ENCODE data around the gene CARS2.

The CARS2 gene

DNA sequence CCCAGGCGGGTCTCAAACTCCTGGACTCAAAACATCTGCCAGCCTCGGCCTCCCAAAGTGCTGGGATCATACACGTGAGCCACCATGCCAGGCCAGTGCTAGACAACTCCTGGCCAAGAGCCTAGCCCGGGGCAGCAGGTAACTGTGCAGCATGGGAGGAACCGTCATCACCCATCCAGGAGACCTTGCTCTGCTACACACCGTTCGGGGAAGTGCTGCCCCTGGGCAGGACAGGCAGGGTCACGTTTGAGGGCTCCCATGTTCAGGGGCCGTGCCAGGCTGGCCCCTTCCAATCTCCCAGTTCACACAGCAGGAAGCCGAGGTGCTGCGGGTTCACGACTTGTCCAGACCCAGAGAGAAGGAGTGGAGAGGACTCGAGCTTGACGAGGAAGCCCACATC is 55.5 kb downstream of the CARS2 start:
- no peak for DNase-seq (ENCODE audit: low read depth)
- TF ChIP-seq, protein P1, sequence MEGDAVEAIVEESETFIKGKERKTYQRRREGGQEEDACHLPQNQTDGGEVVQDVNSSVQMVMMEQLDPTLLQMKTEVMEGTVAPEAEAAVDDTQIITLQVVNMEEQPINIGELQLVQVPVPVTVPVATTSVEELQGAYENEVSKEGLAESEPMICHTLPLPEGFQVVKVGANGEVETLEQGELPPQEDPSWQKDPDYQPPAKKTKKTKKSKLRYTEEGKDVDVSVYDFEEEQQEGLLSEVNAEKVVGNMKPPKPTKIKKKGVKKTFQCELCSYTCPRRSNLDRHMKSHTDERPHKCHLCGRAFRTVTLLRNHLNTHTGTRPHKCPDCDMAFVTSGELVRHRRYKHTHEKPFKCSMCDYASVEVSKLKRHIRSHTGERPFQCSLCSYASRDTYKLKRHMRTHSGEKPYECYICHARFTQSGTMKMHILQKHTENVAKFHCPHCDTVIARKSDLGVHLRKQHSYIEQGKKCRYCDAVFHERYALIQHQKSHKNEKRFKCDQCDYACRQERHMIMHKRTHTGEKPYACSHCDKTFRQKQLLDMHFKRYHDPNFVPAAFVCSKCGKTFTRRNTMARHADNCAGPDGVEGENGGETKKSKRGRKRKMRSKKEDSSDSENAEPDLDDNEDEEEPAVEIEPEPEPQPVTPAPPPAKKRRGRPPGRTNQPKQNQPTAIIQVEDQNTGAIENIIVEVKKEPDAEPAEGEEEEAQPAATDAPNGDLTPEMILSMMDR (conservative IDR thresholded peaks at IDR 0.05; ENCODE audit: low read depth, low read length) = no peak
- H3K4me3 ChIP-seq (ENCODE audit: low read depth, low read length) = no peak overlapping the region

DNA sequence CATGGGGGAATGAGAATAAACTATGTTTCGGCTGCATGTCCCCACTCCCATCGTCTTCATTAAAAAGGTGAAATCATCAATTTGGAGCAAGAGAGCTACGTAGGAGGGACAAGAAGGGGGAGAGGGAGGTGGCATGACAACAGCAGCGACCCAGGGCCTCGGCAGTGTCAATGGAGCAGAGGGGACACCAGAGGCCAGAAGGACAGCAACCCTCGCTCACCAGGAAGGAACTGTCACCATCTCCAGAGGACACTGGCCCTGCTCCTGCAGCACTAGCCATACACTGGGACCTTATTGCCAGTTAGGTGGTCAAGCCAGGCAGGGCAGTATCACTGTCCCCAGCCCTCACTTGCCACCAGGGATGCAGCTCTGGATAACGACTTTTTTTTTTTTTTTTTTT is 56.4 kb downstream of the CARS2 start:
- H3K4me3 ChIP-seq (ENCODE audit: low read depth, low read length) = no peak overlapping the region
- no peak for DNase-seq (ENCODE audit: low read depth)
- TF ChIP-seq, protein P1 (conservative IDR thresholded peaks at IDR 0.05; ENCODE audit: low read depth, low read length) = no peak

DNA sequence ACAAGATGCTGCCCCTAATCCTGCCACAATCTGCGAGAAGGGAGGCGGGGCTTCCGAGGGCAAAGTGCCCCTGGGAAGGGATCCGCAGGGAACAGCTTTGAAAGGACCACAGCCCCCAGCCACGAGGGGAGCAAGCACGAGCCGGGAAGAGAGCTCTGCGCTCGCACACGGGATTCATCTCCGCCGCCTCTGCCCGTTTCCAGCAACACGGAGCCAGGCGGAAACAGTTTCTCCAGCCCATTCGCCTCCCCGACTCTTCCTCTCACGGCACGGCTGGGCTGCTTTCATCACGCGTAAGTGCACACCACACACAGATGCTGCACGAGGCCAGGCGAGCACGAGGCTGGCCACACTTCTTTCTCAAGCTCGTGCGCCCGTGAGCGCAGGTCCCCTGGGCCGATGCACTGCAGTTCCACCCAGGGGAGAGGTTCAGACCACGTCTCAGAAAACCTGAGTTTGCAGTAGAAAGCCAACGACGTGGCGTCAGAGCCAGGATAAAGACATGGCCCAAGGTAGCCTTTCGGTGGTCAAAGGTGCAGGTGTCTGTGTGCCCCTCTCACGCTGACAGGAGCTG is 57.0 kb downstream of the CARS2 start:
- no peak for DNase-seq (ENCODE audit: low read depth)
- TF ChIP-seq, protein P1 (conservative IDR thresholded peaks at IDR 0.05; ENCODE audit: low read depth, low read length) = no peak
- H3K4me3 ChIP-seq (ENCODE audit: low read depth, low read length) = no peak overlapping the region

DNA sequence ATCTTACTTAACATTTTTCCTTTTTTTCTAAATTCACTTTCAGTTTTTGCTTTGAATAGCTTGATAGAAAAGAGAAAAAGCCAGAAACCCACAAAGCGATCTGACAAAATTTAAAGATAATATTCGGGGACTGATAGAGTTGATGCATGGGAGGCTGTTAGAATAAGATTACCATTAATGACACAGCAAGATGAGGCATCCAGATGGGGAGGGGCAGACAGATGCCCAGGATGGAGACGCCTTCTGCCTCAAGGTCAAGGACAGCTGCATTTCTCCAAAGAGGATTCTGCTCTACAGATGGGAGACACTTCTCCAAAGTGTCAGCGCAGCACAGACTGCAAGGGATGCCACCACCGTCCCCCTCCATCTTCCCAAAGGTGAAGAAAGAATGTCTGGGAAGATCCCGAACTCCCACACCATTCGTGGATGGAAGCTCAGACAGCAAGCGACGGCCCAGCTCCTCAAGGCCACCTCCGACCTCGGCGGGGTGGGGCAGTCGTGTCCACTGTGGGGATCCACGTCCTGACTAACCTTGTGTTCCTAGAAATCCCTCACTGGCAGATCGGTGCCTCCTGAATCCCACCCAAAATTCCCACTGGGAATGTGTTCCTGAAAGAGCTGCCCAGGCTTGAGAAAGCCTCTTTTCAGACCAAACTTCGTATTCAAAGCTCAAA is 57.6 kb downstream of the CARS2 start:
- no peak overlapping the region for H3K4me3 ChIP-seq (ENCODE audit: low read depth, low read length)
- TF ChIP-seq, protein P1 (conservative IDR thresholded peaks at IDR 0.05; ENCODE audit: low read depth, low read length) = no peak
- no peak for DNase-seq (ENCODE audit: low read depth)

DNA sequence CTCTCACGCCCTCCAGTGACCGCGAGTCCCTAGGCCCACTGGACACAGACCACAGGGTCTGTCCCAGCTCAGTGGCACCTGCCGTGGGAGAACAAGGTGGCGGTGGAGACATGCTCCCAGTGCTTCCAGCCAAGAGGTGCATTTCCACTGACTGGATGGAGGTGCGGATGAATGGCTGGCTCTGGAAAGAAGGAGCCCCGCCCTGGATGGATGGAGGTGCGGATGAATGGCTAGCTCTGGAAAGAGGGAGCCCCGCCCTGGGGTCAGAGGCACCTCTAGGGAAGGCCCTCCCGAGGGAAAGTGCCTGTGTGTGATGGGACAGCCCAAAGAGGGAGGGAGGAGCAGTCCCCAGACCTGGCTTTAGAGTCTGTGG is 58.6 kb downstream of the CARS2 start:
- H3K4me3 ChIP-seq (ENCODE audit: low read depth, low read length) = no peak overlapping the region
- no peak for DNase-seq (ENCODE audit: low read depth)
- TF ChIP-seq, protein P1 (conservative IDR thresholded peaks at IDR 0.05; ENCODE audit: low read depth, low read length) = no peak

DNA sequence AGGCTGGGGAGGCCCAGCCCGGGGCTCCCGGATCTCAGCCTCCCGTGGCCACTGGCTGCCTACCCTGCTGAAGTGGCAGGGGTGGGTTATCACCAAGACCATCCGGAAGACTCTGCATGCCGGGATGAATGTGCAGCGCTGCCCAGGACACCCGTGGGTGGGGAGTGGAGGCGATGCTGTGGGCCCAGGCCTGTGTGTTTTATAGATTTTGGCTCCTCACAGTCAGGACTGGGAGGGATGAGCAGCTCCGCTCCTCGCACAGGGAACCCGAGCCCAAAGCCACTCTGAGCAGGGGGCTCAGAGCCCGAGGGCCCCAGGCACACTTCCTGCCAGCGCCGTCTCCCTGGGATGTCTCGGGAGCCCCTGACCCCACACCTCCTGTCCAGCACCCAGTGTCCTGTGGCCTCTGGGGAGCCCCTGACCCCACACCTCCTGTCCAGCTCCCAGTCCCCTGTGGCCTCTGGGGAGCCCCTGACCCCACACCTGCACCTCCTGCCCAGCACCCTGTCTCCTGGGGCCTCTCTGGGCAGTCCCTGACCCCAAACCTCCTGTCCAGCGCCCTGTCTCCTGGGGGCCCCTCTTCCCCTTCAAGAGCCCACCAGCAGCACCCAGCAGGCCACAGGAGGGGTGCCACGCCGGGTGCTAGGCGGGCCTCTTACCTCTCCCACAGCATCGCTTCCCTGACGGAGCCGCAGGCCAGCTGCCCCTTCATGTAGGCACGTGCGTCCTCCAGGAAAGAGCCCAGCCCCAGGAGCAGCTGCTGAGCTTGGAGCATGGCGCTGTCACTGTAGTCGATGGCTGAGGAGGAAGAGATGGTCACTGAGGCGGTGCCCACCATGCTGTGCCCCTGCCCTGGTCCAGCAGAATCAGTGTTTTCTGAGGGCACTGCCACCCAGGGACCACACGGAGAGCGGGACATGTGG is 59.2 kb downstream of the CARS2 start:
- TF ChIP-seq, protein P1 (conservative IDR thresholded peaks at IDR 0.05; ENCODE audit: low read depth, low read length) = no peak
- H3K4me3 ChIP-seq (ENCODE audit: low read depth, low read length) = no peak overlapping the region
- no peak for DNase-seq (ENCODE audit: low read depth)

Measured in choroid plexus epithelial cell (primary cell).